GM18868 (cell line): ENCODE data around the gene HRH3.

Source experiments
- ATAC-seq: cut with Tn5 transposase; IDR thresholded peaks from one replicate; pipeline ENCODE4 v1.9.1; 2021; ENCODE audit warnings: mild to moderate bottlenecking, moderate library complexity; ENCODE audit not compliant: unreplicated experiment

The HRH3 gene

DNA sequence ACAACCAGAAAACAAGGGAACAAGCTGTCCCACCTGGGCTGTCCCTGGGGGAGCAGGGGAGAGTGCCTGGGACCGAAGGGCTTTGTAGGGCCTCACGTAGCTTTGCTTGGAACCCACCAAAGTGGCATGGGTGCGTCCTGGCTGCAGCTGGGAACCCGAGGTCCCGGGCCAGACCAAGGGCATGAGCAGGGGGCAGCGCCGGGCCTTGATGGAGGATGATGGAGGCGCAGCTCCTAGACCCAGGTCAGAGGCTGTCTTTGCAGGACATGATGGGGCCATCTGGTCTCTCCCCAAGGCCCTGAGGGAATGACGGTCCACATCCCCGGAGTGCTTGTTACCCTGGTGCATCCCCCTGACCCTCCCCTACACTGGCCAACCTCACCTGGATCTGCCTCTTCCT is 10.6 kb upstream of the HRH3 start:
- no peak for ATAC-seq

DNA sequence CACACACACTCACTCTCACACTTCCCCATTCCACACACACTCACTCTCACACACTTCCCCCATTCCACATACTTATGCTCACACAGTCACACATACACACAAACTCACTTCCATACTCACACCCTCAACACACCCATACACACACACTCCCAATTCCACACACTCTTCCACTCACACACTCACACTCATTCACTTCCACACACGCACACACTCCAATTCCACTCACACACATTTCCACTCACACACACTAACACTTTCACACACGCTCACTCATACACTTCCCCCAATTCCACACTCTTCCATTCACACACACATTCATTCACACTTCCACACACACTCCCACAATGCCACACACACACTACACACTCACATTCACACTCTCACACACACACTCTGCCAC is 10.2 kb upstream of the HRH3 start:
- ATAC-seq, result no peak

DNA sequence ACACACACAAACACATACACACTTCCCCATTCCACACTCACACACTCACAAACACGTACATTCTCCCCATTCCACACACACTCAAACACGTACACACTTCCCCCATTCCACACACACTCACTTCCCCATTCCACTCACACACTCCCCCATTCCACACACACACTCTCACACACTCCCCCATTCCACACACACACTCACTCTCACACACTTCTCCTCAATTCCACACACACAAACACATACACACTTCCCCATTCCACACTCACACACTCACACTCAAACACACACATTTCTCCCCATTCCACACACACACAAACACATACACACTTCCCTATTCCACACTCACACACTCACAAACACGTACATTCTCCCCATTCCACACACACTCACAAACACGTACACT is 9.6 kb upstream of the HRH3 start:
- no peak for ATAC-seq

DNA sequence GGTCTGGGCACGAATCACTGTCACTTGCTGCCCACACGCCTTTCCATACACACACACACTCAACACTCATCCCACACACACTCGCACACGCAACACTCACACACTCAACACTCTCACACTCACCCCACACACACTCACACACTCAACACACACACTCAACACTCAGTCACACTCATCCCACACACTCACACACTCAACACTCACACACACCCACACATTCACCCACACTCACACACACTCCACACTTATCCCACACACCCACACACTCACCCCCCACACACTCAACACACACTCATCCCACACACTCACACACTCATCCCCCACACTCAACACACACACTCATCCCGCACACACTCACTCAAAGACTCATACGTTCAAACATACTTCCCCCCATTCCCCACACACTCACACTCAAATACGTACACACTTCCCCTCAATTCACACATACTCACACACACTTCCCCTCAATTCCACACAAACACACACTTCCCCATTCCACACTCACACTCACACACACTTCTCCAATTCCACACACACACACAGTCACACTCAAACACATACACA is 9.0 kb upstream of the HRH3 start:
- ATAC-seq, result no peak

DNA sequence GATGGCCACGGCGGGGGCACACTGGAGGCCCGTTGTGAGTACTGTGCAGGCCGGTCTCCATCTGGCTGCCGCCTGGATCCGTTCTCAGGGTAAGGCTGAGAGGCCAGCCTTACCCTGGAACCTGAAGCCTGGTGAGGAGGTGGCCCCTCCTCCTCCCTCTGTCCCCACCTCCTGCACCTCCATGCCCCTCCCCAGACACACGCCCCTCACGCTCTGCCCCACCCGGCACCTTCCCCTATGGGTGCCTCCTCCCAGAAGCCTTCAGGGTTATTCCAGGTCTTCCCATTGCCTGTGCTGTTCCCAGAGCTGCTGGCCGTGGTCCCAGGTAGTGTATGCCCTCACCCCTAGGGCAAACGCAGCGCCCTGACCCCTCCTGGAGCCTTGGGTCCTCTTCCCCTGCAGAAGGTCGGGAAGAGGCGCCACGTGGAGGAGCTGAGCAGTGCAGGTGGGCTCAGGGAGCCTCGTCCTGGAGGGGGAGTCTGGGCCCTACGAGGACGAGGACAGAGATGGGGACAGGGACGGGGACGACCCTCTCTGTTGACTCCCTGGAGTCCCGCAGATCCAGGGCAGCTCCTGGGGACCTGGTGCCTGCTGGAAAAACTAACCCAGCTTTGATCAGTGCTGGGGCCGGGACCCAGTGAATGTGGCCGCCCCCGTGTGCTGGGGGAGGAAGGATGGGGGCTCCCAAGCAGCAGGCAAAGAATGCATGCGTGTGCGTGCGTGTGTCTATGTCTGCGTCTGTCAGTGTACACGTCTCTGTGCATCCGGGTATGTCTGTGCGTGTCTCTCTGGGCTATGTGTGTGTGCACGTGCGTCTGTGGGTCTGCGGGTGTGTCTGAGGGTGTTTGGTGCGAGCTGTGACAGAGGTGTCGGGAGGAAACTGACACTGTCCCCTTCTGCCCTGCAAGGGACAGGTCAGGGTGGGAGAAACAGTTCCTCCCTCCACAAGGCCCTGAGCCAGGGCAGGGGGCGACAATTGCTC is 8.2 kb upstream of the HRH3 start:
- no peak for ATAC-seq

DNA sequence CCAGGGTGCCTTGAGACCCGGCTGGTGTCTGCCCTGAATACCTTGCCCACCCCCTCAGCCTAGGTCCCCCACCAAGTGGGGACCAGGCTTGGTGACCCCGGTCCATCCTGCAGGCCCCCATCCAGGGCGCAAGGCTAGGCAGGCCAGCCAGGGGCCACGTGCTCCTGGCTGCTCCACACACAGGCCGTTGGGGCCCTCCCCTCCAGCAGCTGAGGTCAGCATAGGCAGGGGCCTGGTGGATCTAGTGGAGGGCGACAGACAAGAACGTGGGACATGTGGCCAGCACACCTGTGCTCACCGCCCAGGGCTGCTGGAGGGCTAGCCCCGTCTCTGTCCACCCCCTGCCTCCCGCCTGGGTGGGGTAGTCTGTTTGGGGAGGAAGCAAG is 7.5 kb upstream of the HRH3 start:
- no peak for ATAC-seq

DNA sequence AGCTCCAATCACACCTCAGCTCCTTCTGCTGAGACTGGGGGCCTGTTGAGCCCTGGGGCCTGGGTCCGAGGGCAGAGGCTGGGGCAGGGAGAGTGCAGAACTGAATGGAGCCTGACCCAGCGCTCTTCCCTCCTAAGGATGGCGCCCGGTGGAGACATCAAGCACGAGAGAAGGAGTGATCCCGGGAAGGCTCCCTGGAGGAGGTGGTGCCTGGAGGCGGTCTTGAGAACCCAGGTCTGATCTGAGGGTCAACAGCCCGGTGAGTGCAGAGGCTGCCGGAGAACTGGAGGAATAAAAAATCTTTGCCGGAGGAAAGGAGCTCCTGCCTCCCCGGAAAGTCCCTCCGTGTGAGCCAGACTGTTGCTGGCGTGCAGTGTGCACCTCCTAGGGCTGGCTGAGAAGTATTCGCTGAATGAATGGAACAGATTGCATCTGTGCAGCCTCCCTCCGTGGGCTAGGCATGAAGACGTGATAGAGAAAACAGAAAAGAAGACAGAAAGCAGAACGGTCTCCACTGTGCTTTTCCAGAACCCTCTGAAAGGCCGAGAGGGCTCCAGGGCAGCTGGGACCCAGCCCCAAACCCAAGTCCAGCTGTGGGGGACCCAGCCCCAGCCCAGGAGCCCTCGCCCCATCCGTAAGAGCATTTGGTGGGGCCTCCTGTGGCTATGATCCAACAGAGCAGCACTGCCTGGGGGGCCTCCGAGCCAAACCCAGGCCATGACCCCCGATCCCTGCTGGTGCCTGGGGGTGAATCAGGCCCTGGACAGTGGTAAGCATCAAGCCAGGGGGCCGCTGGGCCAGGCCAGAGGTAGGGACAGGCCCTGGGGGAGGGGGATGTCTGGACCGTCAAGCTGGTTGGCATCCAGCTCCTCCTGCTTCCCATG is 6.9 kb upstream of the HRH3 start:
- no peak for ATAC-seq

DNA sequence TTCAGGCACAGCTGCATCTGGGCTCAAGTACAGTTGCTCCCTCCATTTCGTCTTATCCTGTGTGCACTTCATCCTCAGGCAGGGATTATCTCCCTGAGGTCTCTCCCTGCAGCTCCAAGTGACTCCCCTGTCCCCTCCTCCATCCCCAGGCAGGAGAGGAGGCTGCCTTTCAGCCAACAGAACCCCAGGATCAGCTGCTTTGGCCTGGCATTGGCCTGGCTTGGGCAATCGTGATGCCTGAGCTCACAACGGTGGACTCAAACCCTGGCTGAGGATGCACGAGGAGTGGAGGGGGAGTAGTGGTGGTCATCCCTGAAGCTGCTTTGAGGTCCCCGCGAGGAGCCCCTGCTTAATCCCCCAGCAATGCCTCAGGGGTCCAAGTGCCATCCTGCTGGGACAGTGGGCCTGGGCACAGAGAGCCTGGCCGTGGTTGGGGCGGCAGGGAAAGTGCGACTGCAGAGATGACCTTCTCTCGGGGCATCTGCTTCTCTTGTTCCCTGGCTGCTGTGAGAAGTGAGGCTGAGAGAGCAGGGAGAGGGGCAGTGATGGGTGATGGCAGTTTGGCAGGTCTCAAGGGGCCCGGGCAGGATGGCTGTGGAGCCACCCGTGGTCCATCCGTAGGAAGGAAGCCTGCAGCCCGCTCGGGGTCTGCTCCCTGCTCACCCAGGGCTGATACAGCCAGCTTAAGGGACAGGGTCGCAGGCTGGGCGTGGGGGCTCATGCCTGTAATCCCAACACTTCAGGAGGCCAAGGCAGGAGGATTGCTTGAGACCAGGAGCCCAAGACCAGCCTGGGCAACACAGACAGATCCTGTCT is 6.0 kb upstream of the HRH3 start:
- ATAC-seq, result no peak

DNA sequence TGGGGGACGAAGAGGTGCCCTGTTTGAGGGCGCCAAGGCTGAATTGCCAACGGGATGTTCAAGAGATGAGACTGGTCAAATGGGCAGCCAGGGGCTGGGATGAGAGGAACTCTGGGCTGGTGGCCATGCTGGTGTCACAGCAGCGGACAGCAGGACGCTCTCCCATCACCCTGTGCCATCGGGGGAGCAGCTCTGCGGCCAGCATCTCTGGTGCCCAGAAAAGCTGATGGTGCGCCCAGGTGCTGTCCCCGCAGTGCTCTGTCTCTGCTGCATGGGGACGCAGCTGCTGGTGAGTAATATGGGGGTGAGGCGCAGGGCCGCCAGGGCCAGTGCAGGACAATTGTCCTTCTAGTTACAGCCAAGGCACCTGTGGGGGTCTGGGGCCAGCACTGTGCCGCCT is 4.9 kb upstream of the HRH3 start:
- ATAC-seq, result no peak

DNA sequence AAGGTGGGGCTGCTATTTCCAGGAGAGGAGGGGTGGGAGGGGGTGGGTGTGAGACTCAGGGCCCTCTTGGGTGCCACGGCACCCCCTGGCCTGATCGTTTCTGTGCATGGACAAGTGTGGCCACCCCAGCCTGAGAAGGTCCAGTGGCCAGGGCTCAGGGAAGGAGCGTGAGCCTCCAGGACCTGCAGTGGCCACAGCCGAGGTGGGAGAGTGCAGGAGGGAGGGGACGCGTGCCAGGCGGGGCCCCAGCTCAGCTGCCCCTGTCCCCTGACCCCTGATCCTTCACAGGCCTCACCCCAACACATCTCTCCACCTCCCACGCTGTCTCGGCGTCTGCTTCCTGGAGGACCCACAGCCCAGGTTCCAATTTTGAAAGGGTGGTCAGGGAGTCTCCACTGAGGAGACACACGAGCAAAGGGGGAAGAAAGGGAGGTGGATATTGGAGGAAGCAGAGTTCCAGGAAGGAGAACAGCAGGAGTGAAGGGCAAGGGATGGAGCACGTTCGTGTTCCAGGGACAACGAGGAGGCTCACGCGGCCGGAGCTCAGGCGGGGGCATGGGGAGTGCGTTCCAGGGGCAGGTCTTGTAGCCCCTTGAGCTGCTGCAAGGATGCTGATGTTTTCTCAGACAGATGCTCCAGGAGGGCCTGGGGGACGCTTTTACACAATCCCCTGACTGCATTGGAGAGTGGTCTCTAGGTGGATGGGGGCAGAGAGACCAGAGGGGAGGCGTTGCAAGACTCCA is 4.2 kb upstream of the HRH3 start:
- no peak for ATAC-seq

DNA sequence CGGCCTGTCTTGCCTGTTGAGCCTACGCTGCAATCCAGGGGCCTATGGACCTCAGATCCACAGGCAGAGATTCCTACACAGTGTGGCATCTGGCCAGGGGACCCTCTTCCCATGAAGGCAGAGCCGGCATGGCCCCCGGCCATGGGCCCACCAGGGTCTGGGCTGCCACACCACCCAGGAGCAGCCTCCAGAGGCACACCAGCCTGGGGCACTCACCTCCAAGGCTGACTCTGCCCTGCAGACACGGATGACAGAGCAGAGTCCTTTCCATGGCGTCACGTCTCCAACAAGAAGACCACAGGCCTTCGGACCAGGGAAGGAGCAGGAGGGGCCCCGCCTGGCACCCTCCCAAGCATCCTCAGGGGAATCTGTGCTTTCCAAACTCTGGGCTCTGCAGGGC is 3.5 kb upstream of the HRH3 start:
- no peak for ATAC-seq

DNA sequence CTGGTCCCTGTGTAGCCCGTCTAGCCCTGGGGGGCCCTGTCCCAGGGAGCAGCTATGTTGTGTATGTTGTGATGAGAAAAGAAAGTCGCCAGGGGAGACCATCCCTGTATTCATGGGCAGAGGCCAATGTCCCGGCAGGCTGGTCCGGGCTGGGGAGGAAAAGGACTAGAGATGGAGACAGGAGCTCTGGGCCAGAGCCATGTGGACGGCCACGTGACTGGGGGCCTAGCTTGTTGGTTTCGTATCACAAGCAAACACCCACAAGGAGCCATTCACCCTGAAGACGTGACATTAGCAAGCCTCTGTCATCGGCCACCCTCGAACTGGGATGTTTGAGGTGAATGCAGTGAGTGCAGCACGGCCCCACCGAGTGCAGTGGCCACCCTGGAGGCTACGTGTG is 2.9 kb upstream of the HRH3 start:
- ATAC-seq, result no peak

DNA sequence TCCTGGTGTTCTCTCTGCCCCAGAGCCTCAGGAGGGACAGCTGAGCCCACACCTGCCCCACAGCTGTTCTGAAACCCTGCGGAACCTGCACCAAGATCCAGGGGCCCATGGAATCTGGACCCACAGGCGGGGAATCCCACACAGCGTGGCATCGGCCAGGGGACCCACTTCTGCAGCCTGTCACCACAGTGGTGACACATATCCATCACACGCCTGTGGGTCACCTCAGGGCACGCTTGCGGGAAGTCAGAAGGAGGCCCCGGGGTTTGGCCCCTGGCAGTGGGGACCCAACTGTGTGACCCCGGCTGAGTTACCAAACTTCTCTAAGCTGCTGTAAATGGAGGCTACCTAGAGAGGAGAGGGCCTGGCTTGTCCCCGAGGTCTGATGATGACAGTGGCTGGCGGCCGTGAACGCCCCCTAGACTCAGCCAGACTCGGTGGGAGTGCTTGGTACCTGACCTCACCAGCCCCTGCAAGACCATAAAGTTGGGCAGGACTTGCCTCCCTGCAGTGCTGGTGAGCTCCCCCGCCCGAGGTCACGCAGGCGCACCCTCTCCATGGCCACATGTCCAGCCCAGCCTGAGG is 2.3 kb upstream of the HRH3 start:
- no peak for ATAC-seq

DNA sequence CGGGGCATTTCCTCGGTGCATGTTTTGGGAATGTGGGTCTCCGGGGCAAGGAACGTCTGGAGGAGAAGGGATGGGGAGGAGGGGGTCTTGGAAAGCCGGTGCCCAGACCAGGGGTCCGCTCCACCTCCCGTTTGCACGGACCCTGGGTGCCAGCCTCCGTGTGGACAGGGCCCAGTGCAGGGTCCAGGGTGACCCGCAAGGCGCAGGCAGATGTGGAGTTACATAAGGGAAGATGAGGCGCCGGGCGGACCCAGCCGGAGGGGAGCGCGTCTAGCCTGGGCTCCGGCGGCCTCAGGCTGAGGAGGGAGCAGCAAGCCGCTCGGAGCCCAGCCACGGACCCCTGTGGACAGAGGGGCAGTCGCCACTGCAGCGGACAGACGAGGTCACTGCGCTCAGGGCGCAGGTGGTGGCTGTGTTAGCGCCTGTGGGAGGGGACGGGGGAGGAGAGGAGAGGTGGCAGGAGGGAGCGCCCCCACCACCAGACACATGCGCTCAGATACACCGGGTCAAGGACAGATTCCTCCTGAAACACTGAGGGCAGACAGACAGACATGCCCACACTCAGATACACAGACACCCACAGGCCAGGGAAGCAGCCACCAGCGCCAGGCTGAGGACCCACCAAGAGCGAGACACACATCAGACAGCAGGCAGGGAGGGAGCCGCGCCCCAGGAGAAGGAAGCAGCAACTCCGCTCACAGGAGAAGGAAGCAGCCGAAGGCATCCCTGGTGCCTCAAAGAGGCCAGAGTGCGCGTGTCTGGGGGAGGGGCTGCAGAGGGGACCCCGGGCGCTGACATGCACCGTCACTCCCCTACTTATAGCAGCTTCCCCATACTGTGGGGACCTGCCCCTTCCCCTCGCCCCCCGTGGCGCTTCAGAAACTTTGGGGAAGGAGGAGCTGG is 839 bp upstream of the HRH3 start:
- no peak for ATAC-seq

DNA sequence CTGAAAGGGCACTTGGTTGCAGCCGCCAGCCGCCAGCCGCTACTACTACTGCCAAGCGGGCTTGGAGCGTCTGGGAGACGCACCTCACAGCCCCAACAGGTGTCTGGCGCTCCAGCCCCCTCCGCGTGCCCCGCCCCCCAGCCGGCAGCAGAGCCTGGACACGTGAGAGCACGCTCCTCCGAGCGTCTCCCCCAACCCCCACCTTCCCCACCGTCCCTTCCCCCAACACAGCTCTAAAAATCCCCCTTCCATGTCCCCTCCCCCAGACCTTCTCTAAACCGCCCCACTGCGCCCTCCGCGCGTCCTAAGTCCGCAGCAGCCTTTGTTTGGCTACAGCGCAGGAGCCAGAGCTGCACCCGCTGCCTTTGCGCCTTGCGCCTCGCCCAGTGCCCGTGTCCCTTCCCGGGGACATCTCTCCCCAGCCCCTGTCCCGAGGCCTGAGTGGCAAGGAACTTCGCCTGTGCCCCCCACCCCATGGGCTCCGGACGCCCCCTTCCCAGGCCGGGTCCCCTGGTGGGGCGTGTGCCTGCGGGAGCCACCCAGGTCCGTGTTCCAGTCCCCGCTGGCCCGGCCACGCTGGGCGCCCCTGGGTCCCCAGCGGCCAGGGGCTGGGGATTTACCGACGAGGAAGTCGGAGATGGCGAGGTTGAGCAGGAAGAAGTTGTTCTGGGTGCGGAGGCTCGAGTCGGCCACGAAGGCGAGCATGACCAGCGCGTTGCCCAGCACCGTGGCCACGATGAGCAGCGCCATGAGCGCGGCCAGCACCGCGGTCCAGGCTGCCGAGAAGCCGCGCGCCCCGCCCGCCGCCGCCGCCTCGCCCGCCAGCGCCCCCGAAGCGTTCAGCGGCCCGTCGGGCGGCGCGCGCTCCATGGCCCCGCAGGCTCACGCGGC is 732 bp downstream of the HRH3 start:
- ATAC-seq, result no peak

DNA sequence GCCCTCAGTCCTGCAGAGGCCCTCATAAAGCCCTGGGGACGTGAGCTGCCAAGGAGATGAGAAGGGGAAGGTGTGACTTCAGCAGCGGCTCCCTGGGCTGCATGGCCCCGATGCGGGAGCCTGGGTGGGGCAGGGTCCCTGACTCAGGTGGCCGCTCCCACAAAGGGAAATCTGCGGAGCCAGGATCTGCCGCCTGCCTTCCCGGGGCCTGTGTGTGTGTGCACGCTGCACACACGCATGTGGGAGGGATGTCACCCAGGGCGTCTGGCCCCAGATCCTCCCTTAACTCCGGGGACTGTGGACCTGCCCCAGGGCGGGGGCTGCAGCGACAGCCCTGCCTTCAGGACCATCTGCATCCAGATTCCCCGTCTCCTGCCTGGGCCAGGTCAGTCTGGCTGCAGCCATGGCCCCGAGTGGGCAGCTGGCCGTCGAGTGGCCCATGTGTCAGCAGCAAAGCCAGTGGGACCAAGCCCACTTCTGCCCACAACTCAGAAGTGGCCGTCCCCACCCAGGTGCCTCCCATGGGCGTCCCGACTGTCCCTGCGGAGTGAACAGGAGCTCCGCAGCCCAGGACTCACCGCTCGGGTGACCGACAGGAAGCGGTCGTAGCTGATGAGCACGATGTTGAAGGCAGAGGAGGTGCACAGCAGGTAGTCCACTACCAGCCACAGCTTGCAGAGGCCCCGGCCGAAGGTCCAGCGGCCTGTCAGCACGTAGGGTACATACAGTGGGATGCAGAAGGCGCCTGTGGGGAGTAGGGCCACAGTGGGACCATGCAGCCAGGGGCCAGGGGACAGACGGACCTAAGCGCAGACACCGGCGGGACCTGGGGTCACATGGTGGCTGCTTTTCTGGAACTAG is 1.9 kb downstream of the HRH3 start:
- ATAC-seq, result no peak
